ENCODE data around the gene SRP54. TPM values are rescaled to one million over a fixed set of nuclear protein-coding genes. Genes with fewer than 3 reads are reported as not detected.

SRP54 gene
- 46.4 TPM for total RNA-seq

GRCh38 chr14:34982421-34983147 lies at the start of gene SRP54:
Gene SRP54 (plus strand): TSS chr14:34982992. CDS start chr14:34996710, 13,718 bp downstream.

GRCh38 chr14:35046048-35046750 lies 63.4 kb downstream of the SRP54 start, which contains the start of gene FAM177A1:
Gene FAM177A1 (plus strand): TSS chr14:35046272. CDS start chr14:35046464, 192 bp downstream.

Other genes with a start within 250 kb of the SRP54 start
- gene BAZ1A, start 107.6 kb upstream of the SRP54 start, total RNA-seq, result 17.2 TPM
- 25.8 TPM for gene FAM177A1, start 63.3 kb downstream of the SRP54 start, total RNA-seq
- 26.6 TPM for gene PPP2R3C, start 139.0 kb downstream of the SRP54 start, total RNA-seq
- gene PRORP, start 139.6 kb downstream of the SRP54 start, total RNA-seq, result 18.4 TPM